MM.1S (cell line): ENCODE measurements around the gene MYRIP.
A peak's percentile ranks its signal among the peaks of the same experiment; 100 is the strongest.
"Not testable (repeated sequence)": the region's sequence is repeated elsewhere in the genome, so short reads cannot be mapped to it uniquely, and the experiment has no call there.

Source experiments
- DNase-seq: peaks from one replicate; pipeline ENCODE4 v3.0.0-alpha.2; 2015
- H2AFZ ChIP-seq: fragments of 300-600 bp; sonication (generic); 2 replicates; pipeline ENCODE4 v1.6.0; 2016; ENCODE audit warnings: antibody characterized with exemption, low read length
- H3F3A ChIP-seq: fragments of 300-600 bp; sonication (generic); 2 replicates; pipeline ENCODE4 v1.6.1; 2016; ENCODE audit warnings: mild to moderate bottlenecking, antibody characterized with exemption, low read length, moderate library complexity, mixed read lengths; ENCODE audit not compliant: insufficient read depth
- H3K27ac ChIP-seq: fragments of 300-600 bp; sonication (generic); 2 replicates; pipeline ENCODE4 v1.5.1; 2016; ENCODE audit warnings: mild to moderate bottlenecking, low read length
- H3K27me3 ChIP-seq: fragments of 300-600 bp; sonication (generic); replicated peaks from 2 replicates; pipeline ENCODE4 v1.6.0; 2016; ENCODE audit warnings: low read length; ENCODE audit not compliant: insufficient read depth
- H3K36me3 ChIP-seq: fragments of 300-600 bp; sonication (generic); replicated peaks from 2 replicates; pipeline ENCODE4 v1.6.1; 2016; ENCODE audit warnings: mild to moderate bottlenecking, low read length, mixed read lengths; ENCODE audit not compliant: insufficient read depth
- H3K4me1 ChIP-seq: fragments of 300-600 bp; sonication (generic); 2 replicates; pipeline ENCODE4 v1.6.1; 2016; ENCODE audit warnings: low read length, mixed read lengths
- H3K4me2 ChIP-seq: fragments of 300-600 bp; sonication (generic); 2 replicates; pipeline ENCODE4 v1.6.0; 2016; ENCODE audit warnings: low read depth, low read length
- H3K4me3 ChIP-seq: fragments of 300-600 bp; sonication (generic); 2 replicates; pipeline ENCODE4 v1.5.1; 2016; ENCODE audit warnings: low read length, mixed read lengths
- H3K79me2 ChIP-seq: fragments of 300-600 bp; sonication (generic); 2 replicates; pipeline ENCODE4 v1.6.1; 2016; ENCODE audit warnings: mixed run types, low read length, mixed read lengths
- H3K9ac ChIP-seq: fragments of 300-600 bp; sonication (generic); 2 replicates; pipeline ENCODE4 v1.6.1; 2016; ENCODE audit warnings: low read length, mixed read lengths
- H3K9me2 ChIP-seq: fragments of 300-600 bp; sonication (generic); replicated peaks from 2 replicates; pipeline ENCODE4 v1.6.1; 2016; ENCODE audit warnings: mild to moderate bottlenecking, low read length, mixed read lengths; ENCODE audit not compliant: insufficient read depth
- H3K9me3 ChIP-seq: fragments of 300-600 bp; sonication (generic); replicated peaks from 2 replicates; pipeline ENCODE4 v1.6.1; 2016; ENCODE audit warnings: mild to moderate bottlenecking, low read length, mixed read lengths; ENCODE audit not compliant: insufficient read depth
- H4K20me1 ChIP-seq: fragments of 300-600 bp; sonication (generic); 2 replicates; pipeline ENCODE4 v1.6.1; 2016; ENCODE audit warnings: mild to moderate bottlenecking, low read length, moderate library complexity, mixed read lengths; ENCODE audit not compliant: insufficient read depth
- CTCF ChIP-seq: fragments of 300-600 bp; sonication (generic); IDR thresholded peaks from 2 replicates; pipeline ENCODE4 v1.5.1; 2016; ENCODE audit warnings: antibody characterized with exemption, low read length, mixed read lengths
- EZH2 ChIP-seq: fragments of 300-600 bp; sonication (generic); optimal IDR thresholded peaks from 2 replicates; pipeline ENCODE3; 2017; ENCODE audit warnings: low read depth, mild to moderate bottlenecking, antibody characterized with exemption, low read length, mixed read lengths
- EZH2phosphoT487 ChIP-seq: fragments of 300-600 bp; sonication (generic); IDR thresholded peaks from 2 replicates; pipeline ENCODE4 v1.6.1; 2018; ENCODE audit warnings: antibody characterized with exemption, low read length

MYRIP gene

GRCh38 chr3:39812537-39812936 is 3.1 kb downstream of the MYRIP start:
- Histone ChIP-seq H3K36me3 (no peaks in the 10 kb centered on the region), H3K4me2 (no peak overlapping the region), H3F3A (peaks cover 6% of the 10 kb centered on the region; the same call in 1 of the 2 replicates), H3K9me2 (no peaks in the 10 kb centered on the region), H3K4me3 (no peak overlapping the region), H2AFZ (no peak overlapping the region), H3K79me2 (no peaks in the 10 kb centered on the region), H4K20me1 (no peaks in the 10 kb centered on the region), H3K4me1 (no peaks in the 10 kb centered on the region), H3K27ac (no peak overlapping the region), H3K27me3 (peaks cover 16% of the 10 kb centered on the region; the same call in 1 of the 2 replicates), H3K9ac (no peak overlapping the region), H3K9me3 (no peaks in the 10 kb centered on the region)
- TF ChIP-seq EZH2 (no peak), CTCF (peak; percentile 60), EZH2phosphoT487 (no peak)
- DNase-seq: peak; percentile 13

- Histone ChIP-seq H3K36me3 (no peaks in the 10 kb centered on the region), H3K9me3 (no peaks in the 10 kb centered on the region), H3K27me3 (peaks cover 12% of the 10 kb centered on the region; the same call in 1 of the 2 replicates), H2AFZ (no peak overlapping the region), H3K9me2 (no peaks in the 10 kb centered on the region), H3K9ac (no peak overlapping the region), H3K4me1 (no peaks in the 10 kb centered on the region), H3K4me3 (no peak overlapping the region), H4K20me1 (no peaks in the 10 kb centered on the region), H3F3A (no peaks in the 10 kb centered on the region), H3K27ac (no peak overlapping the region), H3K79me2 (no peaks in the 10 kb centered on the region), H3K4me2 (no peak overlapping the region)
- DNase-seq: no peak
- TF ChIP-seq EZH2phosphoT487 (no peak), CTCF (no peak), EZH2 (no peak)
Observed at GRCh38 chr3:39814007-39814406, 4.6 kb downstream of the MYRIP start.

GRCh38 chr3:39819899-39820298 is 10.5 kb downstream of the MYRIP start:
- H3K4me3 ChIP-seq: no peak overlapping the region
- H3F3A ChIP-seq: no peaks in the 10 kb centered on the region
- no peak overlapping the region for H3K4me2 ChIP-seq
- no peak overlapping the region for H3K27ac ChIP-seq
- TF ChIP-seq EZH2phosphoT487: no peak
- H3K27me3 ChIP-seq: no peaks in the 10 kb centered on the region
- H3K79me2 ChIP-seq: no peaks in the 10 kb centered on the region
- no peak for DNase-seq
- no peak overlapping the region for H2AFZ ChIP-seq
- H3K9me2 ChIP-seq: no peaks in the 10 kb centered on the region
- H3K36me3 ChIP-seq: no peaks in the 10 kb centered on the region
- H4K20me1 ChIP-seq: no peaks in the 10 kb centered on the region
- no peaks in the 10 kb centered on the region for H3K4me1 ChIP-seq
- H3K9me3 ChIP-seq: no peaks in the 10 kb centered on the region
- no peak overlapping the region for H3K9ac ChIP-seq

- H3F3A ChIP-seq, H3K9ac ChIP-seq, H4K20me1 ChIP-seq, H3K9me2 ChIP-seq, H3K4me2 ChIP-seq, DNase-seq, H3K27me3 ChIP-seq, H3K79me2 ChIP-seq, H2AFZ ChIP-seq, H3K27ac ChIP-seq, H3K9me3 ChIP-seq, H3K4me3 ChIP-seq, H3K36me3 ChIP-seq, H3K4me1 ChIP-seq: not testable (repeated sequence)
Observed at GRCh38 chr3:39833764-39834163, 24.4 kb downstream of the MYRIP start.
